Measurements from ENCODE around the gene MB. TPM values are rescaled to one million over a fixed set of nuclear protein-coding genes. Genes with fewer than 3 reads are reported as not detected.

The MB gene
- total and polyA plus RNA-seq, 4 donors = 0.13 to 0.25 TPM; not detected in 2

DNA sequence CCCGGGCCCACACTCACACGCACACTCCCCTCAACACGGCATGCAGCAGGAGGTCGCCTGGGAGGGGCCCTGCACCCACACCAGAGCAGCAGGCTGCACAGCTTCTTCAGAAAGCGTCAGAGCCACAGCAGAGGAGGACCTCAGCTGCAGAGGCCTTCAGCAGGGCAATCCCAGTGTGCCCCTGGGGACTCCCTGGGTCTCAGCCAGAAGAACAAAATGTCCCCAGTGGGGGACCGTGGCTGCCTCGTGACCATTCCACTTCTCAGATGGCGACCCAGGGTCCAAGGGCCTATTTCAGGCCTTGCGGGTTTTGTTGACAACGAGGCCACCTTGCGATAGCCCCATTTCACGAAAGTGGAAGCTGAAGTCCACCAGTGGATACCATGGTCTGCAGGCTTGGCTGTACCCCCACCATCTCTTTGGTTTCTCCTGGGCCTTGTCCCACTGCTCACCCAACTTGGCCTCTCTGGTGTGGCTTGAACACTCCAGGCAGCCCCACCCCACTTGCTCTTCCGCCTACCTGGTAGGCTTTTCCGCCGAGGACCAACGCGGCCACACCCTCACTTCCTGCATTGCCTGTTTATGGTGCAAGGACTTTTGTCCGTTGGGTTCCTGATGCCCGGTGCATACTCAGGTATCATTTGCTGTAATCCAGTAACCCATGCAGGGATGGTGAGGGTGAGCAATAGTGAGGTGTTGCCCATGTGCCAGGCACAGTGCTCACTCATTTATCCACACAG is 38.1 kb downstream of the MB start:
- Histone ChIP-seq H3K4me3 (ENCODE audit: low read depth in 1 of 3, low read length in 3 of 3) (no peak overlapping the region), H3K9me3 (ENCODE audit: control insufficient read depth in 4 of 4, low read length in 3 of 4) (no peaks in the 10 kb centered on the region), H3K36me3 (ENCODE audit: control insufficient read depth in 4 of 4, insufficient read depth in 3 of 4, low read depth in 1 of 4, low read length in 3 of 4) (no peaks in the 10 kb centered on the region), H3K9ac (ENCODE audit: low read depth in 1 of 2, low read length in 2 of 2) (no peak overlapping the region), H3K4me1 (ENCODE audit: control insufficient read depth in 4 of 4, insufficient read depth in 4 of 4, low read length in 3 of 4) (no peaks in the 10 kb centered on the region), H3K27me3 (ENCODE audit: control insufficient read depth in 4 of 4, insufficient read depth in 4 of 4, low read length in 3 of 4) (no peaks in the 10 kb centered on the region), H3K27ac (ENCODE audit: low read depth in 1 of 2, low read length in 2 of 2) (no peak overlapping the region)
- TF ChIP-seq, protein P1, sequence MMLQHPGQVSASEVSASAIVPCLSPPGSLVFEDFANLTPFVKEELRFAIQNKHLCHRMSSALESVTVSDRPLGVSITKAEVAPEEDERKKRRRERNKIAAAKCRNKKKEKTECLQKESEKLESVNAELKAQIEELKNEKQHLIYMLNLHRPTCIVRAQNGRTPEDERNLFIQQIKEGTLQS (IDR thresholded peaks at IDR 0.05) = no peak
- TF ChIP-seq TAF1 (conservative IDR thresholded peaks at IDR 0.05) (no peak), FOXA1 (IDR thresholded peaks at IDR 0.05) (no peak), RXRA (IDR thresholded peaks at IDR 0.05) (no peak), NR2F2 (IDR thresholded peaks at IDR 0.05) (no peak), SP1 (IDR thresholded peaks at IDR 0.05) (no peak), YY1 (IDR thresholded peaks at IDR 0.05) (no peak), RAD21 (IDR thresholded peaks at IDR 0.05) (no peak), GABPA (IDR thresholded peaks at IDR 0.05 in 1 of 2, conservative IDR thresholded peaks at IDR 0.05 in 1 of 2) (no peak), HNF4A (conservative IDR thresholded peaks at IDR 0.05) (no peak), FOXA2 (IDR thresholded peaks at IDR 0.05) (no peak), EGR1 (IDR thresholded peaks at IDR 0.05; ENCODE audit: low read depth in 2 of 2) (no peak), HNF4G (IDR thresholded peaks at IDR 0.05) (no peak), JUND (IDR thresholded peaks at IDR 0.05) (no peak)
- TF ChIP-seq, protein P2, sequence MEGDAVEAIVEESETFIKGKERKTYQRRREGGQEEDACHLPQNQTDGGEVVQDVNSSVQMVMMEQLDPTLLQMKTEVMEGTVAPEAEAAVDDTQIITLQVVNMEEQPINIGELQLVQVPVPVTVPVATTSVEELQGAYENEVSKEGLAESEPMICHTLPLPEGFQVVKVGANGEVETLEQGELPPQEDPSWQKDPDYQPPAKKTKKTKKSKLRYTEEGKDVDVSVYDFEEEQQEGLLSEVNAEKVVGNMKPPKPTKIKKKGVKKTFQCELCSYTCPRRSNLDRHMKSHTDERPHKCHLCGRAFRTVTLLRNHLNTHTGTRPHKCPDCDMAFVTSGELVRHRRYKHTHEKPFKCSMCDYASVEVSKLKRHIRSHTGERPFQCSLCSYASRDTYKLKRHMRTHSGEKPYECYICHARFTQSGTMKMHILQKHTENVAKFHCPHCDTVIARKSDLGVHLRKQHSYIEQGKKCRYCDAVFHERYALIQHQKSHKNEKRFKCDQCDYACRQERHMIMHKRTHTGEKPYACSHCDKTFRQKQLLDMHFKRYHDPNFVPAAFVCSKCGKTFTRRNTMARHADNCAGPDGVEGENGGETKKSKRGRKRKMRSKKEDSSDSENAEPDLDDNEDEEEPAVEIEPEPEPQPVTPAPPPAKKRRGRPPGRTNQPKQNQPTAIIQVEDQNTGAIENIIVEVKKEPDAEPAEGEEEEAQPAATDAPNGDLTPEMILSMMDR (IDR thresholded peaks at IDR 0.05; ENCODE audit: low read depth, low read length, missing input control) = no peak
- TF ChIP-seq, protein P3, sequence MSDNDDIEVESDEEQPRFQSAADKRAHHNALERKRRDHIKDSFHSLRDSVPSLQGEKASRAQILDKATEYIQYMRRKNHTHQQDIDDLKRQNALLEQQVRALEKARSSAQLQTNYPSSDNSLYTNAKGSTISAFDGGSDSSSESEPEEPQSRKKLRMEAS (IDR thresholded peaks at IDR 0.05) = no peak
- TF ChIP-seq, protein P4, sequence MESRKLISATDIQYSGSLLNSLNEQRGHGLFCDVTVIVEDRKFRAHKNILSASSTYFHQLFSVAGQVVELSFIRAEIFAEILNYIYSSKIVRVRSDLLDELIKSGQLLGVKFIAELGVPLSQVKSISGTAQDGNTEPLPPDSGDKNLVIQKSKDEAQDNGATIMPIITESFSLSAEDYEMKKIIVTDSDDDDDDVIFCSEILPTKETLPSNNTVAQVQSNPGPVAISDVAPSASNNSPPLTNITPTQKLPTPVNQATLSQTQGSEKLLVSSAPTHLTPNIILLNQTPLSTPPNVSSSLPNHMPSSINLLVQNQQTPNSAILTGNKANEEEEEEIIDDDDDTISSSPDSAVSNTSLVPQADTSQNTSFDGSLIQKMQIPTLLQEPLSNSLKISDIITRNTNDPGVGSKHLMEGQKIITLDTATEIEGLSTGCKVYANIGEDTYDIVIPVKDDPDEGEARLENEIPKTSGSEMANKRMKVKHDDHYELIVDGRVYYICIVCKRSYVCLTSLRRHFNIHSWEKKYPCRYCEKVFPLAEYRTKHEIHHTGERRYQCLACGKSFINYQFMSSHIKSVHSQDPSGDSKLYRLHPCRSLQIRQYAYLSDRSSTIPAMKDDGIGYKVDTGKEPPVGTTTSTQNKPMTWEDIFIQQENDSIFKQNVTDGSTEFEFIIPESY (IDR thresholded peaks at IDR 0.05) = no peak
- TF ChIP-seq, protein P5, sequence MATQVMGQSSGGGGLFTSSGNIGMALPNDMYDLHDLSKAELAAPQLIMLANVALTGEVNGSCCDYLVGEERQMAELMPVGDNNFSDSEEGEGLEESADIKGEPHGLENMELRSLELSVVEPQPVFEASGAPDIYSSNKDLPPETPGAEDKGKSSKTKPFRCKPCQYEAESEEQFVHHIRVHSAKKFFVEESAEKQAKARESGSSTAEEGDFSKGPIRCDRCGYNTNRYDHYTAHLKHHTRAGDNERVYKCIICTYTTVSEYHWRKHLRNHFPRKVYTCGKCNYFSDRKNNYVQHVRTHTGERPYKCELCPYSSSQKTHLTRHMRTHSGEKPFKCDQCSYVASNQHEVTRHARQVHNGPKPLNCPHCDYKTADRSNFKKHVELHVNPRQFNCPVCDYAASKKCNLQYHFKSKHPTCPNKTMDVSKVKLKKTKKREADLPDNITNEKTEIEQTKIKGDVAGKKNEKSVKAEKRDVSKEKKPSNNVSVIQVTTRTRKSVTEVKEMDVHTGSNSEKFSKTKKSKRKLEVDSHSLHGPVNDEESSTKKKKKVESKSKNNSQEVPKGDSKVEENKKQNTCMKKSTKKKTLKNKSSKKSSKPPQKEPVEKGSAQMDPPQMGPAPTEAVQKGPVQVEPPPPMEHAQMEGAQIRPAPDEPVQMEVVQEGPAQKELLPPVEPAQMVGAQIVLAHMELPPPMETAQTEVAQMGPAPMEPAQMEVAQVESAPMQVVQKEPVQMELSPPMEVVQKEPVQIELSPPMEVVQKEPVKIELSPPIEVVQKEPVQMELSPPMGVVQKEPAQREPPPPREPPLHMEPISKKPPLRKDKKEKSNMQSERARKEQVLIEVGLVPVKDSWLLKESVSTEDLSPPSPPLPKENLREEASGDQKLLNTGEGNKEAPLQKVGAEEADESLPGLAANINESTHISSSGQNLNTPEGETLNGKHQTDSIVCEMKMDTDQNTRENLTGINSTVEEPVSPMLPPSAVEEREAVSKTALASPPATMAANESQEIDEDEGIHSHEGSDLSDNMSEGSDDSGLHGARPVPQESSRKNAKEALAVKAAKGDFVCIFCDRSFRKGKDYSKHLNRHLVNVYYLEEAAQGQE (IDR thresholded peaks at IDR 0.05) = no peak
- DNase-seq (ENCODE audit: low spot score) = no peak
- WGBS = 88% methylated on average over 19 of the region's 19 CpGs

Data from liver (tissue), 9 donors.